WTC11 (cell line): ENCODE measurements around the gene UCP3. TPM values are rescaled to one million over a fixed set of nuclear protein-coding genes. Genes with fewer than 3 reads are reported as not detected.

Experiments used
- ATAC-seq: fragments of 200-7000 bp; cut with Tn5 transposase; 2 replicates; pipeline ENCODE4 v1.10.0; 2021; ENCODE audit warnings: mild to moderate bottlenecking, moderate library complexity
- CTCF ChIA-PET: fragments of 300-600 bp; sonication (Branson Sonifier 250); formaldehyde crosslinking; loops from one replicate; lab custom pipeline; 2021; ENCODE audit warnings: antibody characterized with exemption; lab: Charles Lee
- POLR2A ChIA-PET: fragments of 350-600 bp; sonication (Branson Sonifier 250); formaldehyde crosslinking; loops from one replicate; lab custom pipeline; 2021; ENCODE audit warnings: antibody characterized with exemption; lab: Charles Lee
- DNase-seq: peaks from one replicate; pipeline ENCODE4 v3.0.0; 2021; ENCODE audit warnings: low spot score
- H3K27ac Mint-ChIP-seq: 2 replicates; pipeline ENCODE4 v1.8.0; 2021; ENCODE audit warnings: mixed read lengths
- H3K27me3 Mint-ChIP-seq: 2 replicates; pipeline ENCODE4 v1.8.0; 2021; ENCODE audit warnings: low read depth, mild to moderate bottlenecking, moderate library complexity, mixed read lengths
- H3K36me3 Mint-ChIP-seq: 2 replicates; pipeline ENCODE4 v1.8.0; 2021; ENCODE audit warnings: mixed read lengths
- H3K4me1 Mint-ChIP-seq: 2 replicates; pipeline ENCODE4 v1.8.0; 2022; ENCODE audit warnings: mixed read lengths
- H3K4me3 Mint-ChIP-seq: 2 replicates; pipeline ENCODE4 v1.8.0; 2021; ENCODE audit warnings: mild to moderate bottlenecking, moderate library complexity, mixed read lengths
- H3K9me3 Mint-ChIP-seq: 2 replicates; pipeline ENCODE4 v1.8.0; 2021; ENCODE audit warnings: mixed read lengths
- ESRRA ChIP-seq: sonication (generic); formaldehyde crosslinking; IDR thresholded peaks from 2 replicates; pipeline ENCODE4 v1.8.1; 2022; ENCODE audit warnings: mild to moderate bottlenecking, missing genetic modification reagents, borderline replicate concordance
- FOXJ3 ChIP-seq: sonication (generic); formaldehyde crosslinking; IDR thresholded peaks from 2 replicates; pipeline ENCODE4 v1.9.0; 2021; ENCODE audit warnings: missing genetic modification reagents, mild to moderate bottlenecking, borderline replicate concordance
- FOXK1 ChIP-seq: sonication (generic); formaldehyde crosslinking; IDR thresholded peaks from 2 replicates; pipeline ENCODE4 v1.8.0; 2022; ENCODE audit warnings: mild to moderate bottlenecking, moderate library complexity, missing genetic modification reagents
- JUN ChIP-seq: sonication (generic); formaldehyde crosslinking; IDR thresholded peaks from 2 replicates; pipeline ENCODE4 v1.8.0; 2023; ENCODE audit warnings: mild to moderate bottlenecking, missing genetic modification reagents
- NFYB ChIP-seq: sonication (generic); formaldehyde crosslinking; conservative IDR thresholded peaks from 2 replicates; pipeline ENCODE4 v1.8.0; 2022; ENCODE audit warnings: low read depth, missing genetic modification reagents
- NR1H2 ChIP-seq: sonication (generic); formaldehyde crosslinking; IDR thresholded peaks from 2 replicates; pipeline ENCODE4 v1.9.0; 2021; ENCODE audit warnings: mild to moderate bottlenecking, moderate library complexity, missing genetic modification reagents
- RORB ChIP-seq: fragments of 250-450 bp; sonication (Bioruptor Pico); IDR thresholded peaks from 2 replicates; pipeline ENCODE4 v1.9.0; 2021; ENCODE audit warnings: mild to moderate bottlenecking
- ZNF263 ChIP-seq: sonication (generic); formaldehyde crosslinking; IDR thresholded peaks from 2 replicates; pipeline ENCODE4 v1.8.1; 2022; ENCODE audit warnings: low read depth, mild to moderate bottlenecking, moderate library complexity, missing genetic modification reagents
- ZNF671 ChIP-seq: fragments of 250-450 bp; sonication (Bioruptor Pico); IDR thresholded peaks from 2 replicates; pipeline ENCODE4 v1.8.0; 2021; ENCODE audit warnings: mild to moderate bottlenecking
- total RNA-seq: library from RNA; stranded (reverse); gene quantifications from 3 replicates; pipeline ENCODE4 v1.2.3, GENCODE V29; 2021
- TF ChIP-seq, protein P1 (sequence below): sonication (generic); formaldehyde crosslinking; IDR thresholded peaks from 2 replicates; pipeline ENCODE4 v1.8.1; 2022; ENCODE audit warnings: mild to moderate bottlenecking, moderate library complexity, missing genetic modification reagents
- TF ChIP-seq, protein P2 (sequence below): sonication (generic); formaldehyde crosslinking; IDR thresholded peaks from 2 replicates; pipeline ENCODE4 v1.8.1; 2023; ENCODE audit warnings: mild to moderate bottlenecking, missing genetic modification reagents, moderate library complexity
- TF ChIP-seq, protein P3 (sequence below): fragments of 200-600 bp; IDR thresholded peaks from 2 replicates; pipeline ENCODE4 v1.8.0; 2022; ENCODE audit warnings: antibody characterized with exemption
- TF ChIP-seq, protein P4 (sequence below): sonication (generic); formaldehyde crosslinking; IDR thresholded peaks from 2 replicates; pipeline ENCODE4 v1.8.1; 2022; ENCODE audit warnings: missing genetic modification reagents, borderline replicate concordance
- TF ChIP-seq, protein P5 (sequence below): sonication (generic); formaldehyde crosslinking; conservative IDR thresholded peaks from 2 replicates; pipeline ENCODE4 v1.8.1; 2023; ENCODE audit warnings: mild to moderate bottlenecking, low read depth, missing genetic modification reagents, moderate library complexity
- TF ChIP-seq, protein P6 (sequence below): fragments of 250-450 bp; sonication (Bioruptor Pico); IDR thresholded peaks from 2 replicates; pipeline ENCODE4 v1.9.0; 2021; ENCODE audit warnings: mild to moderate bottlenecking
- TF ChIP-seq, protein P7 (sequence below): fragments of 250-450 bp; sonication (Bioruptor Pico); IDR thresholded peaks from 2 replicates; pipeline ENCODE4 v1.9.0; 2021; ENCODE audit warnings: mild to moderate bottlenecking, borderline replicate concordance

UCP3 gene
- total RNA-seq, 1 experiment from 2014 or later = 0.55 TPM

DNA sequence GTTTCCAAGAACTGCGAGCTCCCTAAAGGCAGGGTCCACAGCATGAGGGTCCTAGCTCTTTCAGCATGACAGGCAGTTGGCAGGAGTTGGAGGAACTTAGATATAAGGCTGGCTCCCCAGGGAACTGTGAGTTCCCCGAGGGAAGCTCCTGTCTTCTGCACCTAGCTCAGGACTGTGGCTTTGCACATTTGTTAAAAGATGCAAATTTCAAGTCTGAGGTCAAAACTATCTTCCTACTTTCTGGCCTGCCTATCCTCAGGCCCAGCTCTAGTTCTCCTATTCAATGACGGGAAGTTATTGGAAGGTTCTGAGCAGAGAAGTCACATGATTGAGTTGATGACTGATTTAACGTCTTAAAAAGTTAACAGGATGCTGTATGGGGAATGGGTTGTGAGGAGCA lies 11.7 kb upstream of the UCP3 start (continued):
- TF ChIP-seq, protein P1, sequence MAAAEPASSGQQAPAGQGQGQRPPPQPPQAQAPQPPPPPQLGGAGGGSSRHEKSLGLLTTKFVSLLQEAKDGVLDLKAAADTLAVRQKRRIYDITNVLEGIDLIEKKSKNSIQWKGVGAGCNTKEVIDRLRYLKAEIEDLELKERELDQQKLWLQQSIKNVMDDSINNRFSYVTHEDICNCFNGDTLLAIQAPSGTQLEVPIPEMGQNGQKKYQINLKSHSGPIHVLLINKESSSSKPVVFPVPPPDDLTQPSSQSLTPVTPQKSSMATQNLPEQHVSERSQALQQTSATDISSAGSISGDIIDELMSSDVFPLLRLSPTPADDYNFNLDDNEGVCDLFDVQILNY (CRISPR knock-in tag) = no peak
- TF ChIP-seq, protein P2, sequence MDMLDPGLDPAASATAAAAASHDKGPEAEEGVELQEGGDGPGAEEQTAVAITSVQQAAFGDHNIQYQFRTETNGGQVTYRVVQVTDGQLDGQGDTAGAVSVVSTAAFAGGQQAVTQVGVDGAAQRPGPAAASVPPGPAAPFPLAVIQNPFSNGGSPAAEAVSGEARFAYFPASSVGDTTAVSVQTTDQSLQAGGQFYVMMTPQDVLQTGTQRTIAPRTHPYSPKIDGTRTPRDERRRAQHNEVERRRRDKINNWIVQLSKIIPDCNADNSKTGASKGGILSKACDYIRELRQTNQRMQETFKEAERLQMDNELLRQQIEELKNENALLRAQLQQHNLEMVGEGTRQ = no peak
- TF ChIP-seq ZNF671 (CRISPR knock-in tag) = no peak
- TF ChIP-seq ESRRA (CRISPR knock-in tag) = no peak
- TF ChIP-seq, protein P3, sequence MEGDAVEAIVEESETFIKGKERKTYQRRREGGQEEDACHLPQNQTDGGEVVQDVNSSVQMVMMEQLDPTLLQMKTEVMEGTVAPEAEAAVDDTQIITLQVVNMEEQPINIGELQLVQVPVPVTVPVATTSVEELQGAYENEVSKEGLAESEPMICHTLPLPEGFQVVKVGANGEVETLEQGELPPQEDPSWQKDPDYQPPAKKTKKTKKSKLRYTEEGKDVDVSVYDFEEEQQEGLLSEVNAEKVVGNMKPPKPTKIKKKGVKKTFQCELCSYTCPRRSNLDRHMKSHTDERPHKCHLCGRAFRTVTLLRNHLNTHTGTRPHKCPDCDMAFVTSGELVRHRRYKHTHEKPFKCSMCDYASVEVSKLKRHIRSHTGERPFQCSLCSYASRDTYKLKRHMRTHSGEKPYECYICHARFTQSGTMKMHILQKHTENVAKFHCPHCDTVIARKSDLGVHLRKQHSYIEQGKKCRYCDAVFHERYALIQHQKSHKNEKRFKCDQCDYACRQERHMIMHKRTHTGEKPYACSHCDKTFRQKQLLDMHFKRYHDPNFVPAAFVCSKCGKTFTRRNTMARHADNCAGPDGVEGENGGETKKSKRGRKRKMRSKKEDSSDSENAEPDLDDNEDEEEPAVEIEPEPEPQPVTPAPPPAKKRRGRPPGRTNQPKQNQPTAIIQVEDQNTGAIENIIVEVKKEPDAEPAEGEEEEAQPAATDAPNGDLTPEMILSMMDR = no peak
- TF ChIP-seq, protein P4, sequence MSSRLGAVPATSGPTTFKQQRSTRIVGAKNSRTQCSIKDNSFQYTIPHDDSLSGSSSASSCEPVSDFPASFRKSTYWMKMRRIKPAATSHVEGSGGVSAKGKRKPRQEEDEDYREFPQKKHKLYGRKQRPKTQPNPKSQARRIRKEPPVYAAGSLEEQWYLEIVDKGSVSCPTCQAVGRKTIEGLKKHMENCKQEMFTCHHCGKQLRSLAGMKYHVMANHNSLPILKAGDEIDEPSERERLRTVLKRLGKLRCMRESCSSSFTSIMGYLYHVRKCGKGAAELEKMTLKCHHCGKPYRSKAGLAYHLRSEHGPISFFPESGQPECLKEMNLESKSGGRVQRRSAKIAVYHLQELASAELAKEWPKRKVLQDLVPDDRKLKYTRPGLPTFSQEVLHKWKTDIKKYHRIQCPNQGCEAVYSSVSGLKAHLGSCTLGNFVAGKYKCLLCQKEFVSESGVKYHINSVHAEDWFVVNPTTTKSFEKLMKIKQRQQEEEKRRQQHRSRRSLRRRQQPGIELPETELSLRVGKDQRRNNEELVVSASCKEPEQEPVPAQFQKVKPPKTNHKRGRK (CRISPR knock-in tag) = no peak
- TF ChIP-seq FOXJ3 (CRISPR knock-in tag) = no peak
- no peak for TF ChIP-seq NFYB (CRISPR knock-in tag)
- TF ChIP-seq, protein P5, sequence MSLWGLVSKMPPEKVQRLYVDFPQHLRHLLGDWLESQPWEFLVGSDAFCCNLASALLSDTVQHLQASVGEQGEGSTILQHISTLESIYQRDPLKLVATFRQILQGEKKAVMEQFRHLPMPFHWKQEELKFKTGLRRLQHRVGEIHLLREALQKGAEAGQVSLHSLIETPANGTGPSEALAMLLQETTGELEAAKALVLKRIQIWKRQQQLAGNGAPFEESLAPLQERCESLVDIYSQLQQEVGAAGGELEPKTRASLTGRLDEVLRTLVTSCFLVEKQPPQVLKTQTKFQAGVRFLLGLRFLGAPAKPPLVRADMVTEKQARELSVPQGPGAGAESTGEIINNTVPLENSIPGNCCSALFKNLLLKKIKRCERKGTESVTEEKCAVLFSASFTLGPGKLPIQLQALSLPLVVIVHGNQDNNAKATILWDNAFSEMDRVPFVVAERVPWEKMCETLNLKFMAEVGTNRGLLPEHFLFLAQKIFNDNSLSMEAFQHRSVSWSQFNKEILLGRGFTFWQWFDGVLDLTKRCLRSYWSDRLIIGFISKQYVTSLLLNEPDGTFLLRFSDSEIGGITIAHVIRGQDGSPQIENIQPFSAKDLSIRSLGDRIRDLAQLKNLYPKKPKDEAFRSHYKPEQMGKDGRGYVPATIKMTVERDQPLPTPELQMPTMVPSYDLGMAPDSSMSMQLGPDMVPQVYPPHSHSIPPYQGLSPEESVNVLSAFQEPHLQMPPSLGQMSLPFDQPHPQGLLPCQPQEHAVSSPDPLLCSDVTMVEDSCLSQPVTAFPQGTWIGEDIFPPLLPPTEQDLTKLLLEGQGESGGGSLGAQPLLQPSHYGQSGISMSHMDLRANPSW = no peak
- TF ChIP-seq NR1H2 (CRISPR knock-in tag) = no peak

DNA sequence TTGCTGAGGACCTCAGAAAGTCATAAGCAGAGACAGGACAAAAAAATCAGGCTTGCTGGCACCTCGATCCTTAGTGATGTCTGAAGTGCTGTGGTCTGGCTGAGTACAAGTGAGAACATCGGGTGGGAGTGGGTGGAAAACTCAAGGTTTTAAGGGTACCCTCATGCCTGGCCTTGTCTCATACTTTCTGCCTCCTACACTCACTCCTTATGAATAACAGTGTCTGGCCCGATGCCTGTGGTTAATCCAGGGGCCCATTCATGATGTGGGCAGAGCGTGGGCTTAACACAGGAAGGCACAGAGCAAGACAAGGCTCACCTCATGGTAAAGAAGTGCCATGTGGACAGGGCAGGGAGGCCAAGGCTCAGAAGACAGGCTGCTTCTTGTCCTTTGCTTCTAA lies 11.0 kb upstream of the UCP3 start:
- CTCF ChIA-PET = interaction anchor here (1.2 kb wide), 1 partner anchor 10 kb away, joined by 3 read pairs; no protein-coding TSS in a partner anchor
- DNase-seq = no peak
- Mint-ChIP-seq H3K27ac (no peak overlapping the region), H3K27me3 (no peaks in the 10 kb centered on the region), H3K9me3 (no peaks in the 10 kb centered on the region), H3K36me3 (peaks cover 4% of the 10 kb centered on the region), H3K4me3 (no peak overlapping the region), H3K4me1 (peaks cover 6% of the 10 kb centered on the region)
- POLR2A ChIA-PET = no interaction called here
- no peak for ATAC-seq
- TF ChIP-seq JUN (CRISPR knock-in tag) = no peak
- TF ChIP-seq ZNF263 (CRISPR knock-in tag) = no peak
- no peak for TF ChIP-seq FOXK1

DNA sequence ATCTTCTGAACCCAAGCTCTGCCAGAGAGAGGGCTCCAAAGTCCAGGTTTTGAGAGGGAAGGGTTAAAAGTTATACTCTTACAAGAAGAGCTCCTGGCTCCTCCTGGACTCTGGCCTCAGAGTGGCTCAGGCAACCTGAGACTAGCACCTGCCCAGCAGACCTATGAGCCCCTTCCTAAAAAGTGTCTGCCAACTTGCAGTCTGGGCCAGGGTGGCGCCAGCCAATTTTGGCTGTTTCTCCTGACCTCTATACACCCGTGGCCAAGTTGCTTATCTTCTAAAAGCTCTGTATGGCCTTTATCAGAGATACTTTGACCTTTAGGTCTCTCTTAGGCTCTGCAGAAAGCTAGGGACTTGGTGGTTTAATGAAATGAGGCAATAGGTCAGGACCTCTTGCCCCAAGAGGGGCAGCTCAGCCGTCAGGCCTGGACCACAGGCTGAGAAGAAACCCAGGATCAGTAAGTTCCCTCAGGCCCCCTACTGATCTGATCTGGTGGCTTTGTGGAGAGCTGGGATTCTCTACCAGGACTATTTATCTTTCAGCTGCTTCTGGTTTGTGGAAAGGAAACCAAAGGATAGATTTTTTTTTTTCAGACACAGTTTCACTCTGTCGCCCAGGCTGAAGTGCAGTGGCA lies 10.3 kb upstream of the UCP3 start:
- DNase-seq = no peak
- Mint-ChIP-seq H3K27me3 (no peaks in the 10 kb centered on the region), H3K36me3 (peaks cover 4% of the 10 kb centered on the region), H3K4me1 (peaks cover 6% of the 10 kb centered on the region), H3K27ac (no peak overlapping the region), H3K4me3 (no peak overlapping the region), H3K9me3 (no peaks in the 10 kb centered on the region)
- POLR2A ChIA-PET = no interaction called here
- CTCF ChIA-PET = interaction anchor here (1.2 kb wide), 1 partner anchor 9 kb away, joined by 3 read pairs; no protein-coding TSS in a partner anchor
- ATAC-seq = no peak
- TF ChIP-seq ZNF263 (CRISPR knock-in tag) = no peak
- TF ChIP-seq FOXK1 = no peak
- TF ChIP-seq, protein P6, sequence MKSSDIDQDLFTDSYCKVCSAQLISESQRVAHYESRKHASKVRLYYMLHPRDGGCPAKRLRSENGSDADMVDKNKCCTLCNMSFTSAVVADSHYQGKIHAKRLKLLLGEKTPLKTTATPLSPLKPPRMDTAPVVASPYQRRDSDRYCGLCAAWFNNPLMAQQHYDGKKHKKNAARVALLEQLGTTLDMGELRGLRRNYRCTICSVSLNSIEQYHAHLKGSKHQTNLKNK (CRISPR knock-in tag) = no peak
- no peak for TF ChIP-seq RORB (CRISPR knock-in tag)
- TF ChIP-seq, protein P4 (CRISPR knock-in tag) = no peak
- TF ChIP-seq, protein P7, sequence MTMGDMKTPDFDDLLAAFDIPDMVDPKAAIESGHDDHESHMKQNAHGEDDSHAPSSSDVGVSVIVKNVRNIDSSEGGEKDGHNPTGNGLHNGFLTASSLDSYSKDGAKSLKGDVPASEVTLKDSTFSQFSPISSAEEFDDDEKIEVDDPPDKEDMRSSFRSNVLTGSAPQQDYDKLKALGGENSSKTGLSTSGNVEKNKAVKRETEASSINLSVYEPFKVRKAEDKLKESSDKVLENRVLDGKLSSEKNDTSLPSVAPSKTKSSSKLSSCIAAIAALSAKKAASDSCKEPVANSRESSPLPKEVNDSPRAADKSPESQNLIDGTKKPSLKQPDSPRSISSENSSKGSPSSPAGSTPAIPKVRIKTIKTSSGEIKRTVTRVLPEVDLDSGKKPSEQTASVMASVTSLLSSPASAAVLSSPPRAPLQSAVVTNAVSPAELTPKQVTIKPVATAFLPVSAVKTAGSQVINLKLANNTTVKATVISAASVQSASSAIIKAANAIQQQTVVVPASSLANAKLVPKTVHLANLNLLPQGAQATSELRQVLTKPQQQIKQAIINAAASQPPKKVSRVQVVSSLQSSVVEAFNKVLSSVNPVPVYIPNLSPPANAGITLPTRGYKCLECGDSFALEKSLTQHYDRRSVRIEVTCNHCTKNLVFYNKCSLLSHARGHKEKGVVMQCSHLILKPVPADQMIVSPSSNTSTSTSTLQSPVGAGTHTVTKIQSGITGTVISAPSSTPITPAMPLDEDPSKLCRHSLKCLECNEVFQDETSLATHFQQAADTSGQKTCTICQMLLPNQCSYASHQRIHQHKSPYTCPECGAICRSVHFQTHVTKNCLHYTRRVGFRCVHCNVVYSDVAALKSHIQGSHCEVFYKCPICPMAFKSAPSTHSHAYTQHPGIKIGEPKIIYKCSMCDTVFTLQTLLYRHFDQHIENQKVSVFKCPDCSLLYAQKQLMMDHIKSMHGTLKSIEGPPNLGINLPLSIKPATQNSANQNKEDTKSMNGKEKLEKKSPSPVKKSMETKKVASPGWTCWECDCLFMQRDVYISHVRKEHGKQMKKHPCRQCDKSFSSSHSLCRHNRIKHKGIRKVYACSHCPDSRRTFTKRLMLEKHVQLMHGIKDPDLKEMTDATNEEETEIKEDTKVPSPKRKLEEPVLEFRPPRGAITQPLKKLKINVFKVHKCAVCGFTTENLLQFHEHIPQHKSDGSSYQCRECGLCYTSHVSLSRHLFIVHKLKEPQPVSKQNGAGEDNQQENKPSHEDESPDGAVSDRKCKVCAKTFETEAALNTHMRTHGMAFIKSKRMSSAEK (CRISPR knock-in tag) = no peak
